Activated CD8-positive, alpha-beta memory T cell treated with anti-CD3 and anti-CD28 coated beads, Interleukin-2, amount 10 ng/mL, durations not matched to agents 7 days and 5 days (primary cell): ENCODE results near the gene EPS8L1. TPM values are rescaled to one million over a fixed set of nuclear protein-coding genes. Genes with fewer than 3 reads are reported as not detected.
A peak's percentile ranks its signal among the peaks of the same experiment; 100 is the strongest.

Experiments used
- ATAC-seq: fragments of 150-1000 bp; cut with Tn5 transposase; one replicate; pipeline ENCODE4 v1.10.0; 2021; ENCODE audit warnings: moderate library complexity
- CTCF ChIA-PET: fragments of 350-600 bp; sonication (Branson Sonifier 250); formaldehyde crosslinking; loops from one replicate; lab custom pipeline; 2021; ENCODE audit warnings: antibody characterized with exemption; lab: Charles Lee
- DNase-seq: peaks from one replicate; pipeline ENCODE4 v3.0.0-alpha.2; 2020
- H3K27ac Mint-ChIP-seq: one replicate; pipeline ENCODE4 v1.8.0; 2021; ENCODE audit warnings: mild to moderate bottlenecking, mixed read lengths
- H3K27me3 Mint-ChIP-seq: one replicate; pipeline ENCODE4 v1.8.0; 2021; ENCODE audit warnings: mixed read lengths
- H3K36me3 Mint-ChIP-seq: one replicate; pipeline ENCODE4 v1.8.0; 2021; ENCODE audit warnings: mild to moderate bottlenecking, mixed read lengths
- H3K4me1 Mint-ChIP-seq: one replicate; pipeline ENCODE4 v1.8.0; 2021; ENCODE audit warnings: mixed read lengths
- H3K4me3 Mint-ChIP-seq: one replicate; pipeline ENCODE4 v1.8.0; 2021; ENCODE audit warnings: mild to moderate bottlenecking, moderate library complexity, mixed read lengths
- H3K9me3 Mint-ChIP-seq: one replicate; pipeline ENCODE4 v1.8.0; 2022; ENCODE audit warnings: low read depth, mixed read lengths
- microRNA-seq: library from miRNA; unstranded; fragments of <30 nt; microRNA quantifications from one replicate; pipeline ENCODE4 v1.2.0, GENCODE V29; 2022
- total RNA-seq, 2 experiments: library from RNA; stranded (reverse); gene quantifications; one replicate each; pipeline ENCODE4 v1.2.3, GENCODE V29; 2021

EPS8L1 gene
- total RNA-seq, 2 experiments from 2014 or later: 4.5 to 9.8 TPM

- no peak overlapping the region for H3K27ac Mint-ChIP-seq
- H3K9me3 Mint-ChIP-seq: no peaks in the 10 kb centered on the region
- peaks cover 17% of the 10 kb centered on the region for H3K27me3 Mint-ChIP-seq
- ATAC-seq: no peak
- H3K36me3 Mint-ChIP-seq: peaks cover 4% of the 10 kb centered on the region
- DNase-seq: peak; percentile 44
- H3K4me3 Mint-ChIP-seq: peak overlapping the region; percentile 35
- CTCF ChIA-PET: interaction anchor here (0.9 to 1.7 kb wide), 4 partner anchors 40 to 385 kb away, joined by 3 read pairs; no protein-coding TSS in a partner anchor
- peaks cover 36% of the 10 kb centered on the region for H3K4me1 Mint-ChIP-seq
Measured at GRCh38 chr19:55119053-55119452, 43.4 kb downstream of the EPS8L1 start.

- Mint-ChIP-seq H3K4me1 (no peaks in the 10 kb centered on the region), H3K9me3 (no peaks in the 10 kb centered on the region), H3K27ac (no peak overlapping the region), H3K36me3 (no peaks in the 10 kb centered on the region), H3K4me3 (no peak overlapping the region), H3K27me3 (peaks cover 48% of the 10 kb centered on the region)
- DNase-seq (no peak), ATAC-seq (no peak)
- CTCF ChIA-PET: interaction anchor here (1.9 kb wide), 1 partner anchor 42 kb away, joined by 12 read pairs; no protein-coding TSS in a partner anchor
Measured at GRCh38 chr19:55131421-55131820, 55.8 kb downstream of the EPS8L1 start.

- H3K9me3 Mint-ChIP-seq: no peaks in the 10 kb centered on the region
- H3K36me3 Mint-ChIP-seq: no peaks in the 10 kb centered on the region
- no peak overlapping the region for H3K27ac Mint-ChIP-seq
- ATAC-seq (peak; percentile 30), DNase-seq (no peak)
- no peak overlapping the region for H3K4me3 Mint-ChIP-seq
- H3K27me3 Mint-ChIP-seq: peaks cover 37% of the 10 kb centered on the region
- CTCF ChIA-PET: interaction anchor here (1.5 to 1.9 kb wide), 4 partner anchors 8 to 251 kb away, joined by 6 to 13 read pairs (median 12); no protein-coding TSS in a partner anchor
- no peaks in the 10 kb centered on the region for H3K4me1 Mint-ChIP-seq
Measured at GRCh38 chr19:55132453-55133129, 56.9 kb downstream of the EPS8L1 start.

- CTCF ChIA-PET: interaction anchor here (1.0 to 1.9 kb wide), 4 partner anchors 27 to 252 kb away, joined by 4 to 13 read pairs (median 12); no protein-coding TSS in a partner anchor
Measured at GRCh38 chr19:55133639-55134444, 58.2 kb downstream of the EPS8L1 start.

GRCh38 chr19:55134736-55135135, 59.1 kb downstream of the EPS8L1 start:
- CTCF ChIA-PET: interaction anchor here (1.0 kb wide), 1 partner anchor 253 kb away, joined by 4 read pairs; no protein-coding TSS in a partner anchor
- no peaks in the 10 kb centered on the region for H3K4me1 Mint-ChIP-seq
- no peak overlapping the region for H3K4me3 Mint-ChIP-seq
- H3K27ac Mint-ChIP-seq: no peak overlapping the region
- DNase-seq (no peak), ATAC-seq (no peak)
- H3K9me3 Mint-ChIP-seq: no peaks in the 10 kb centered on the region
- no peaks in the 10 kb centered on the region for H3K36me3 Mint-ChIP-seq
- H3K27me3 Mint-ChIP-seq: peaks cover 32% of the 10 kb centered on the region

More at GRCh38 chr19:55133639-55134444, 58.2 kb downstream of the EPS8L1 start:
- Mint-ChIP-seq H3K27ac (no peak overlapping the region), H3K4me1 (no peaks in the 10 kb centered on the region), H3K36me3 (no peaks in the 10 kb centered on the region), H3K27me3 (peaks cover 36% of the 10 kb centered on the region), H3K9me3 (no peaks in the 10 kb centered on the region), H3K4me3 (no peak overlapping the region)
- ATAC-seq: no peak
- no peak for DNase-seq

GRCh38 chr19:55136399-55137102, 60.9 kb downstream of the EPS8L1 start:
- H3K27ac Mint-ChIP-seq: no peak overlapping the region
- CTCF ChIA-PET: interaction anchor here (0.5 to 1.8 kb wide), 6 partner anchors 24 to 367 kb away, joined by 3 to 7 read pairs (median 5); no protein-coding TSS in a partner anchor
- peaks cover 31% of the 10 kb centered on the region for H3K27me3 Mint-ChIP-seq
- no peaks in the 10 kb centered on the region for H3K9me3 Mint-ChIP-seq
- H3K4me3 Mint-ChIP-seq: no peak overlapping the region
- H3K4me1 Mint-ChIP-seq: peaks cover 3% of the 10 kb centered on the region
- DNase-seq: no peak
- no peaks in the 10 kb centered on the region for H3K36me3 Mint-ChIP-seq
- ATAC-seq: no peak

Small RNAs within 50 kb of the gene (microRNA-seq; reads per million reads assigned to microRNA genes)
- gene MIR7975: not detected

Other genes with a start within 250 kb of the EPS8L1 start
- gene KIR2DS4, start 243.2 kb upstream of the EPS8L1 start, total RNA-seq: under 1 TPM; 0.30 to 0.99 TPM
- 1 to 10 TPM in 1 of 2 experiments, under 1 TPM in 1; 0.54 to 1.8 TPM for gene KIR3DL2, start 225.4 kb upstream of the EPS8L1 start, total RNA-seq
- gene FCAR, start 201.6 kb upstream of the EPS8L1 start, total RNA-seq: not detected
- 1 to 10 TPM in 1 of 2 experiments, under 1 TPM in 1; 0.80 to 2.5 TPM for gene NCR1, start 169.7 kb upstream of the EPS8L1 start, total RNA-seq
- not detected for gene NLRP7, start 128.3 kb upstream of the EPS8L1 start, total RNA-seq
- gene NLRP2, start 109.5 kb upstream of the EPS8L1 start, total RNA-seq: 10 to 100 TPM; 30.5 to 32.7 TPM
- under 1 TPM in 1 of 2 experiments, not detected in 1; 0.55 TPM for gene GP6, start 37.6 kb upstream of the EPS8L1 start, total RNA-seq
- gene RDH13, start 12.7 kb upstream of the EPS8L1 start, total RNA-seq: 10 to 100 TPM; 18.9 to 23.9 TPM
- gene PPP1R12C, start 41.8 kb downstream of the EPS8L1 start, total RNA-seq: 100 to 1,000 TPM; 134 to 144 TPM
- 1 to 10 TPM in 1 of 2 experiments, under 1 TPM in 1; 0.41 to 1.0 TPM for gene TNNT1, start 73.3 kb downstream of the EPS8L1 start, total RNA-seq
- gene TNNI3, start 81.9 kb downstream of the EPS8L1 start, total RNA-seq: not detected
- under 1 TPM in 1 of 2 experiments, not detected in 1; 0.35 TPM for gene DNAAF3, start 90.7 kb downstream of the EPS8L1 start, total RNA-seq
- not detected for gene SYT5, start 104.4 kb downstream of the EPS8L1 start, total RNA-seq
- gene PTPRH, start 133.6 kb downstream of the EPS8L1 start, total RNA-seq: not detected
- 10 to 100 TPM; 10.4 to 16.0 TPM for gene TMEM86B, start 152.9 kb downstream of the EPS8L1 start, total RNA-seq
- gene PPP6R1, start 183.1 kb downstream of the EPS8L1 start, total RNA-seq: 100 to 1,000 TPM; 263 to 291 TPM
- 10 to 100 TPM; 35.0 to 38.2 TPM for gene HSPBP1, start 204.2 kb downstream of the EPS8L1 start, total RNA-seq
- gene BRSK1, start 208.1 kb downstream of the EPS8L1 start, total RNA-seq: 1 to 10 TPM; 6.9 to 9.1 TPM
- 1 to 10 TPM; 1.2 to 2.4 TPM for gene TMEM150B, start 249.5 kb downstream of the EPS8L1 start, total RNA-seq